ENCODE measurements around the gene NEK1. TPM values are rescaled to one million over a fixed set of nuclear protein-coding genes. Genes with fewer than 3 reads are reported as not detected.

Gene NEK1
- total RNA-seq, 2 donors from 2014 or later = 8.0 to 24.0 TPM

GRCh38 chr4:169440446-169440845 is 171.9 kb downstream of the NEK1 start:
- H3K27ac ChIP-seq = no peak overlapping the region
- H3K4me3 ChIP-seq = no peak overlapping the region
- no peak for ATAC-seq (ENCODE audit: insufficient number of reproducible peaks, low FRiP score, low read depth)
- no peak for DNase-seq (ENCODE audit: low spot score)
- no peak for TF ChIP-seq CTCF (IDR thresholded peaks at IDR 0.05)
- peaks cover 7% of the 10 kb centered on the region for H3K36me3 ChIP-seq
- H3K9me3 ChIP-seq = peaks cover 18% of the 10 kb centered on the region
- peaks cover 21 to 28% of the 10 kb centered on the region in 2 donors for H3K4me1 ChIP-seq (ENCODE audit: control insufficient read depth in 1 of 2, low read depth in 2 of 2)
- H3K27me3 ChIP-seq (replicated peaks; ENCODE audit: insufficient read depth) = no peaks in the 10 kb centered on the region

- TF ChIP-seq CTCF (IDR thresholded peaks at IDR 0.05) = no peak
- Histone ChIP-seq H3K27ac (no peak overlapping the region), H3K4me3 (no peak overlapping the region), H3K9me3 (peaks cover 10% of the 10 kb centered on the region), H3K27me3 (replicated peaks; ENCODE audit: insufficient read depth) (no peaks in the 10 kb centered on the region), H3K36me3 (no peaks in the 10 kb centered on the region), H3K4me1 (ENCODE audit: control insufficient read depth in 1 of 2, low read depth in 2 of 2) (peaks cover 21 to 28% of the 10 kb centered on the region in 2 donors)
- no peak for DNase-seq (ENCODE audit: low spot score)
- ATAC-seq (ENCODE audit: insufficient number of reproducible peaks, low FRiP score, low read depth) = no peak
These were observed 173.1 kb downstream of the NEK1 start for GRCh38 chr4:169439244-169439643.

- H3K27me3 ChIP-seq (replicated peaks; ENCODE audit: insufficient read depth) = no peaks in the 10 kb centered on the region
- H3K4me1 ChIP-seq (ENCODE audit: control insufficient read depth in 1 of 2, low read depth in 2 of 2) = peaks cover 21 to 28% of the 10 kb centered on the region in 2 donors
- no peak for ATAC-seq (ENCODE audit: insufficient number of reproducible peaks, low FRiP score, low read depth)
- no peak for DNase-seq (ENCODE audit: low spot score)
- no peaks in the 10 kb centered on the region for H3K36me3 ChIP-seq
- H3K4me3 ChIP-seq = no peak overlapping the region
- no peak for TF ChIP-seq CTCF (IDR thresholded peaks at IDR 0.05)
- H3K9me3 ChIP-seq = no peaks in the 10 kb centered on the region
- H3K27ac ChIP-seq = no peak overlapping the region
These were observed 174.3 kb downstream of the NEK1 start for GRCh38 chr4:169438057-169438480.

- Histone ChIP-seq H3K27ac (no peak overlapping the region), H3K9me3 (no peaks in the 10 kb centered on the region), H3K36me3 (no peaks in the 10 kb centered on the region), H3K4me3 (no peak overlapping the region), H3K27me3 (replicated peaks; ENCODE audit: insufficient read depth) (no peaks in the 10 kb centered on the region), H3K4me1 (ENCODE audit: control insufficient read depth in 1 of 2, low read depth in 2 of 2) (peaks cover 21 to 28% of the 10 kb centered on the region in 2 donors)
- no peak for TF ChIP-seq CTCF (IDR thresholded peaks at IDR 0.05)
- ATAC-seq (ENCODE audit: insufficient number of reproducible peaks, low FRiP score, low read depth) (no peak), DNase-seq (ENCODE audit: low spot score) (no peak)
These were observed 174.9 kb downstream of the NEK1 start for GRCh38 chr4:169437299-169438047.

- H3K36me3 ChIP-seq = no peaks in the 10 kb centered on the region
- no peak overlapping the region for H3K4me3 ChIP-seq
- no peaks in the 10 kb centered on the region for H3K9me3 ChIP-seq
- no peak for TF ChIP-seq CTCF (IDR thresholded peaks at IDR 0.05)
- no peak overlapping the region for H3K27ac ChIP-seq
- H3K27me3 ChIP-seq (replicated peaks; ENCODE audit: insufficient read depth) = no peaks in the 10 kb centered on the region
- ATAC-seq (ENCODE audit: insufficient number of reproducible peaks, low FRiP score, low read depth) (no peak), DNase-seq (ENCODE audit: low spot score) (no peak)
- H3K4me1 ChIP-seq (ENCODE audit: control insufficient read depth in 1 of 2, low read depth in 2 of 2) = peaks cover 21 to 28% of the 10 kb centered on the region in 2 donors
These were observed 175.6 kb downstream of the NEK1 start for GRCh38 chr4:169436734-169437133.
